ENCODE measurements around the gene GPX2. TPM values are rescaled to one million over a fixed set of nuclear protein-coding genes. Genes with fewer than 3 reads are reported as not detected.

Gene GPX2
- total and polyA plus RNA-seq, 7 donors = 1.9 to 1,392 (median 374) TPM; not detected in 3

- Histone ChIP-seq H3K4me3 (peak within 1 kb of the TSS; percentile 56 to 83 (median 76)), H3K27ac (peak within 1 kb of the TSS in 2 of 4 donors; percentile 54 to 62), H3K36me3 (no peaks in the 10 kb centered on the region), H3K4me1 (peaks cover 0 to 18% (median 14%) of the 10 kb centered on the region in 4 donors), H3K9me3 (no peaks in the 10 kb centered on the region), H3K27me3 (no peaks in the 10 kb centered on the region)
- TF ChIP-seq POLR2A (IDR thresholded peaks at IDR 0.05) (no peak), EP300 (IDR thresholded peaks at IDR 0.05) (no peak), CTCF (IDR thresholded peaks at IDR 0.05) (no peak), POLR2AphosphoS5 (IDR thresholded peaks at IDR 0.05) (no peak)
- WGBS, 2 donors = 0 to 1% methylated on average over 96 of the region's 96 CpGs
- DNase-seq = no peak
- intact Hi-C loops (cut with DNase I) = no loop called here
These were observed 29.6 kb upstream of the GPX2 start, which contains the start of gene RAB15 for GRCh38 chr14:64971943-64972791. RAB15 (minus strand) TSS chr14:64972336; CDS start chr14:64972076, 260 bp downstream.

- Histone ChIP-seq H3K4me1 (peaks cover 0 to 18% (median 14%) of the 10 kb centered on the region in 4 donors), H3K27me3 (no peaks in the 10 kb centered on the region), H3K4me3 (peak overlapping the region; percentile 56 to 83 (median 76)), H3K9me3 (no peaks in the 10 kb centered on the region), H3K36me3 (no peaks in the 10 kb centered on the region), H3K27ac (peak overlapping the region in 2 of 4 donors; percentile 23 to 62)
- WGBS, 2 donors = 1 to 4% methylated on average over 31 of the region's 31 CpGs
- DNase-seq = no peak
- no peak for TF ChIP-seq CTCF (IDR thresholded peaks at IDR 0.05)
- no peak for TF ChIP-seq POLR2AphosphoS5 (IDR thresholded peaks at IDR 0.05)
- no peak for TF ChIP-seq POLR2A (IDR thresholded peaks at IDR 0.05)
- TF ChIP-seq EP300 (IDR thresholded peaks at IDR 0.05) = no peak
- intact Hi-C loops (cut with DNase I) = no loop called here
These were observed 29.0 kb upstream of the GPX2 start for GRCh38 chr14:64971491-64971942.

GRCh38 chr14:64970776-64971477 is 28.4 kb upstream of the GPX2 start:
- Histone ChIP-seq H3K27ac (no peak overlapping the region), H3K4me1 (peaks cover 0 to 18% (median 14%) of the 10 kb centered on the region in 4 donors), H3K27me3 (no peaks in the 10 kb centered on the region), H3K4me3 (peak overlapping the region in 3 of 4 donors; percentile 74 to 83 (median 77)), H3K9me3 (no peaks in the 10 kb centered on the region), H3K36me3 (no peaks in the 10 kb centered on the region)
- WGBS, 2 donors = 33 to 50% methylated on average over 8 of the region's 8 CpGs
- no peak for DNase-seq
- intact Hi-C loops (cut with DNase I) = no loop called here
- no peak for TF ChIP-seq EP300 (IDR thresholded peaks at IDR 0.05)
- TF ChIP-seq CTCF (IDR thresholded peaks at IDR 0.05) = no peak
- no peak for TF ChIP-seq POLR2AphosphoS5 (IDR thresholded peaks at IDR 0.05)
- TF ChIP-seq POLR2A (IDR thresholded peaks at IDR 0.05) = no peak

GRCh38 chr14:64970041-64970440 is 27.5 kb upstream of the GPX2 start:
- intact Hi-C loops (cut with DNase I) = no loop called here
- TF ChIP-seq POLR2A (IDR thresholded peaks at IDR 0.05) = no peak
- TF ChIP-seq POLR2AphosphoS5 (IDR thresholded peaks at IDR 0.05) = no peak
- no peak for TF ChIP-seq EP300 (IDR thresholded peaks at IDR 0.05)
- TF ChIP-seq CTCF (IDR thresholded peaks at IDR 0.05) = no peak

More at GRCh38 chr14:64970041-64970440, 27.5 kb upstream of the GPX2 start:
- DNase-seq = peak; percentile 19
- 21 to 46% methylated on average over 3 of the region's 3 CpGs for WGBS, 2 donors
- Histone ChIP-seq H3K9me3 (no peaks in the 10 kb centered on the region), H3K4me3 (no peak overlapping the region), H3K4me1 (peaks cover 0 to 18% (median 14%) of the 10 kb centered on the region in 4 donors), H3K27ac (no peak overlapping the region), H3K36me3 (no peaks in the 10 kb centered on the region), H3K27me3 (no peaks in the 10 kb centered on the region)
